NCI-H187 treated with DMSO at 0.1 percent for 48 hours (cell line): ENCODE results near the gene DUSP22.

Source experiments
- DNase-seq: peaks from one replicate; lab custom pipeline; 2025; lab: John Stamatoyannopoulos, UW

Gene DUSP22

DNA sequence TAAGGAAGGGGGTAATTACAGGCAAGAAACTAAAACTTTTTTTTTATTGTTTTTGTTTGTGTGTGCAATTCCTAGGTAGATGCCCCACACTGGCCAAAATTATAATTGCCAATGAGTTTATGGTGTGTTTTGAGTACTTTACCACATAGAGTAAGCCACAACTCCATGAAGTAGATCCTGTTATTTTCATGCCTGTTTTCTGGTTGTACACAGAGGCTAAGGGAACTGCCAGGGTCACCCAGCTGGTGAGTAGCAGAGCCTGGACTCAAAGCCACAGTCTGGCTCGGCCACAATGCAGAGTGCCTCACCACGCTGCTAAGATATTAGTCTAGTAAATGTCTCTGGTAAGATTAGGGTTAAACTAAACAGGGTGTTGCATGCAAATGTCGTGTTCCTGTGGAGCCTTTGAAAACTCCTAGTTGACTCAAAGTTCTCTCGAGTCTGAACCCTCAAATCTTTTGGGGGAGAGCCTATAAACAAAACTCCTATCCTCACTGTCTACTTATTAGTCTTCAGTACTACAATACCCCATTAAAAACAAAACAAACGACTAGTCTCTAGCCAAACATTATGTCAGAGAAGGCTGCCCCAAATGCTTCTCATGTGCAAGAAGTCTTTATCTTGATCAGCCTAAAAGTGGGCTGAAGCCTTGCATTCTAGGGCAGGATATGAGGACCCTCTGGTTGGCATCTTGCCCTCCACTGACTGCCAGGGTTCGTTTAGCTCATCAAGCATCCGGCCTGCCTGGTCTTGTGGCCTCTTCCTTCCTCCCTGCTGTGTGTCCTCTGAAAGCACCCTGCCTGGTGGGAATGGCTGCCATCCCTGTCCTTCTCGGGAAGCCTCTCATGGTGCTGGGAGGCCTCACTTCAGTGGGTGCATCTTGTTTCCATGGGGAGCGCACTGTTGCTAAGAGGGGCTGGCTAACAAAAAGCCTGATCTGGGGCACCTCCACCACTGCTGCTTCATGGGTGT lies 4.2 kb downstream of the DUSP22 start:
- DNase-seq, result no peak

DNA sequence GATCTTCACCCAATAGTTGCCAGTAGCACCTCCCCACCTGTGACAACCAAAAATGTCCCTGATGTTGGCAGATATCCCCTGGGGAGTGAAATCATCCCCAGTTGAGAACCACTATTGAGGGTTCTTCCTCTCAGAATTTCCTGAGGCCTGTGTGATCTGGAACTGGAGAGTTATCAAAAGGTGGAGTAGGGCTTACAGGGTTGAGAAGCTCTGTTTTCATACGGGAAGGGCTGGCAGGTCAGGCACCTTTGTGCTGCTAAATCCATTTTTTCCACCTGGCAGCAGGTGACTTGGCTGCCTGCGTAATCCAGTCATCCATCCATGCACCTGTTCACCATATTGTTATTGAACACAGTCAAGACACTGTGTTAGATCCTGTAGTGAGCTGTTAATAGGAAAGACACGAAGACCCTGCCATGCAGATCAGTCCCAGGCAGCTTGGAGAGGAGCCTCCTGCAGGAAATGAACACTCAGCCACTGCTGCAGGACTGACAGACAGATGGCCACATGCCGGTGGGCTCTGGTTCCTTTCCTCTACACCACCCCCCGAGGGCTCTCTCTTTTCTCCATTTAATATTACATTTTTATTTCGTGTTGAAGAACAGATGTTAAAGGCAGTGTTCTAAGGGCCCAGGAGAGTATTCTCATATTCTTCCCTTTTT lies 5.4 kb downstream of the DUSP22 start:
- DNase-seq, result no peak

DNA sequence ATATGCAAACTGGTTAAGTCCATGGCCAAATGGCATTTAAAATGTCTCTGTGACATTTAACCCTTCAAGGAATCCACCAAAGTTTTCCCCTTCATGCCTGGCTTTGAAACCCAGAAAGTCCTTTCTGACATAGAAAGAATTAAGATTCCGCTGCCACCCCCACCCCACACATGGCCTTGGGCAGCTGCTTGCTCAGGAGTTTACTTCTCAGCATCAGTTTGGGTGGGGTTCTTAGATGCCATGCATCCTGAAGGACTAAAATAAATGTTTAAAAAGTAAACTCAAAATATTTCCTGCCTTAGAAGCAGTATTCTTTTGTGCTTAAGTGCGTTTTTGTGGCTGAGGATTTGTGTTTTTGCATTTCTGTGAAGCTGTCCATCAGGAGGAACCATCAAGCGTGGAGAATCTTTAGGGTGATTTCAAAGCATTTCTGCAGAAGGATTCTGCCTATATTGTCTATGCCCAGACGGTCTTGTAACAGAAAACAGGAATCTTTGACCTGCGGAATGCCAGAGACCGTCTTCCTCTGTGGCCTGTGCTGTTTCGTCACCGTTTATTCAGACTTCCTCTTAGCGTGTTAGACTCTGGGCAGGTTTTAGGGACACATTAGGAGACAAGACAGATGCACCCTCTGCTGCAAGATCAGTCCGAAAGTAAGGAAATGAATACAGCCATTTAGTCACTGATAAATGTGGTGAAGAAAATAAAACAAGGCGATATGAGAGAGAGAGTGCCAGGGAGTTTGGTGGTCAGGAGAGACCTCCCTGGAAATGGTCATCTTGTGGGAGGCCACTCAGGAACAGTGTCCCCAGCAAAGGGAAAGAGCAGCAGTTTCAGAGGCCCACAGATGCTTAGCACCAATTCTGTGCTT lies 6.2 kb downstream of the DUSP22 start:
- DNase-seq, result no peak

GRCh38 chr6:299104-299980 lies 7.1 kb downstream of the DUSP22 start:
- no peak for DNase-seq

- DNase-seq, result no peak
Observed at GRCh38 chr6:300026-300425, 7.7 kb downstream of the DUSP22 start.

GRCh38 chr6:300494-301198 lies 8.4 kb downstream of the DUSP22 start:
- DNase-seq, result no peak

DNA sequence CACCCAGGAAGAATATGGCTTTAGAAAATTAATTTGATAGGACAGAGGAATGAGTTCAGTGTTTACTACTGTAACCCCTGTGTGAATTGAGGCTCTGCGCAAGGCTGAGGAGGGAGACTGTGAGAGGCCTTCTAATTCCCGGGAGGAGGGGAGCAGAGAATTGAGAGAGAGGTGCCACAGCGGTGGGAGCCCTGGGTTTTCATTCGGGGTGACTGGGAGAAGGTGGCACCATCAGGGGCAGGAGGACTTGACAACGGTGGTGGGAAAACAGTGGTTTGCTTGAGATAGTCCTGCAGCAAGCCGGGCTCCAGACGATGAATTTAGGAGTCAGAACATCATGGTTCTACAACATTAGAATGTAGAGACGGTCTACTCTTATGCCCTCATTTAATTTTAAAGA lies 9.2 kb downstream of the DUSP22 start:
- DNase-seq, result no peak

DNA sequence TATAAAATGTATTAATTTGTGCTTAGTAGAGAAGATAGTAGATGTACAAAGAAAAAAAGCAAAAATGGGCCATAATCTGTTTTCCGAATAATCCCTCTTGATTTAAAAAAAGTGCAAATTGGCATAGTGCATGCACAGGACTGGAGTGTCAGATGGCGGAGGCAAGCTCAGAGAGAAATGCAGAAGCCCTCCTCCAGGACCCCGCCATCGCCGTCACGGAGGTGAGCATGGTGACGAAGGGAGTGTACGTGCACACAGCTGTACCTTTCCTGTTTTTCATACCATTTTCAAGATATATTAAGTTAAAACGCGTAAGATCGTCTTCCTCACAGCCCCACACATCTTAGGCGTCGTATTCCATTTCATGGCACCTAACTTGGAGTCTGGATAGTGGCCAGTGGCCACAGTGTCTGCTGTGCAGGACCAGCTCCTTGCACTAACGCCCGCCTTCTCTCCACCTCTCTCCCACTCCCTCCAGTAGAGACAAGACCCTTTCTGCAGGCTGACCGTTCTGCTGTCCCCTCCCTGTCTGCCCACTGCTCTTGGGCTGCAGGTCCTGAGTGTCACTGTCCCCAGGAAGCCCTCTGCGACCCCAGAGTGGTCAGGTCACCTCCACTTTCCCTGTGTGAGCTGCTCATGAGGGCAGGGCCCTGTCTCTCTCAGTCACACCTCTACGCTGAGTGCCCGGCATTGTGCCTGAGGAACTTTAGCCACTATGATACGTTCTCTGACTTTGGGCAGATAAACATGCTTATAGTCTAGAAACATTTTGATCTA lies 9.8 kb downstream of the DUSP22 start:
- DNase-seq, result no peak

- DNase-seq, result no peak
Observed at GRCh38 chr6:302760-303159, 10.5 kb downstream of the DUSP22 start.

DNA sequence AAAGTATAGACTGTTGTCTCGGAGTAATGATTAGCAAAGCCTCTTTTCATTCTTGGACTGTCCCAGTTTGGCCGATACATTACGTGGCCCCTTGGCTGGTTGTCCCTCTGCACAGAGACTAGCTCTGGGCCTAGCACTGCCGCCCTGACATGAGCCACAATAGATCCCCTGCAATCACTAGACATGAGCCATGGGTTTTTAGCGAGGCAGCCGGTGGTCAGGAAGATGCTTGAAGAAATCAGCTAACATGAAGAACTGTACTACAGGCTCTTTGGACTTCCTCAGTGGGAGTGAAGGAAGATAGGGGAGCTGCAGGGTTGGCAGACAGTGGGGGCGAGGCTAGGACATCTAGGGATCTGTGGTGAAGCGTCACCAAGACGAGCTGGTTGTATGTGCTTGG lies 11.0 kb downstream of the DUSP22 start:
- no peak for DNase-seq

GRCh38 chr6:303948-304558 lies 11.8 kb downstream of the DUSP22 start:
- DNase-seq, result no peak

DNA sequence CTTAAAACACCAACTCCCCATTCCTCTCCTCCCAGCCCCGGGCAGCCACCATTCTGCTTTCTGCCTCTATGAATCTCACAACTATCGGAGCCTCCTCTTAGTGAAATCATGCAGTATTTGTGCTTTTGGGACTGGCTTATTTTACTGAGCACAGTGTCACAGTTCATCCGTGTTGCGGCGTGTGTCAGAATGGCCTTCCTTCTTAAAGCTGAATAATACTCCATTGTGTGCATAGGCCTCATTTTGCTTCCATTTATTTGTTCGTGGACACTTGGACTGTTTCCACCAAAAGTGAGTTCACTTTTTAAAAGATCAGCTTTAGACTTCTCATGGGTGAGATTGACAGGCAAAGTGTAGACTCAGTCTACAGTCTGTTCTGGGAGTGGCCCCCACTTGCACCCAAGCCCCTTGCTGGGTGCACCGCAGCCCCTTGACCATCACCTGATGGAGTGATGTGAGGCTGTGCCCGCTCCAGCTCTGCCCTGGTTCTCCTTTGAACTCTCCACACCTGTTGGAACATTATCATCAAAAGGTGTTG lies 12.6 kb downstream of the DUSP22 start:
- DNase-seq, result no peak

- DNase-seq, result no peak
Observed at GRCh38 chr6:305371-306206, 13.3 kb downstream of the DUSP22 start.

DNA sequence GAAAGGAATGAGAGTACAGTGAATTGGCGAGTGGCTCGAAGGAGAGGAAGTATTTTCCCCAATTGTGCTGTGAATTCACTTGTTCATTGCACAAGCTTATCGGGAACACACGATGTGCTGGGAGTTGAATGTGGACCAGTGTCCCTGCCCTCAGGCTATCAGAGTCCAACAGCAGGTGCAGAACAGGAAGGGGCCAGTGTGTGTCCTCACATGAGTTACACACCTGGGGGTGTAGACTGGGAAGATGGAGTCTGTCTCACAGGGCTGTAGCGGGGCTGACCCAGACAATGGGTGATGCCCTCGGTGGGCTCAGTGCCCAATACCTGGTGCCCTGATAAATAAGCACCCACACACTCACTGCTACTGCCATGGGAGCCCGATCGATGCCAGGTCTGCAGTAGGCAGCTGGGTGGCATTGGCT lies 14.4 kb downstream of the DUSP22 start:
- no peak for DNase-seq

GRCh38 chr6:307065-307814 lies 15.0 kb downstream of the DUSP22 start:
- no peak for DNase-seq

DNA sequence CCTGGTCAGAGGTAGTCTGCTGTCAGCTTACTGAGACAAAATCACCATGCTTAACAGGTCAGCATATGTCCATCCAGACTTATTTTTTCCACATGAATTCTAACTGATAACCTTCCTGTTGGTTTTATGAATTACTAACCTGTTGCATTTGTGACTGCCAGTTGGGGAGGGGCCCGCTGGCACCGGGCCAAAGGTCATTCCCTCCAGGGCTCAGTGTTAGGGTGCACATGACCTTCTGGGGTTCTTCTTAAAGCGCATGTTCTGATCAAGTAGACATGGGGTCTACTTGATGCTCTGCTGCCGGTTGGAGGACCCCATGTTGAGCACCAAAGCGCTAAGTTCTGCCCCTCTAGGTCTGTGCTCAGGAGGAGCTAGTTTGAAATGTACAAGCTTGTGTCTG lies 15.6 kb downstream of the DUSP22 start:
- no peak for DNase-seq

GRCh38 chr6:308307-308706 lies 16.0 kb downstream of the DUSP22 start:
- DNase-seq, result no peak

GRCh38 chr6:308768-309167 lies 16.5 kb downstream of the DUSP22 start:
- no peak for DNase-seq
